HepG2 (cell line): ENCODE measurements around the gene PDGFB. TPM values are rescaled to one million over a fixed set of nuclear protein-coding genes. Genes with fewer than 3 reads are reported as not detected.

Experiments used
- ATAC-seq: fragments of 200-7000 bp; cut with Tn5 transposase; 3 replicates; pipeline ENCODE4 v1.9.1; 2020; ENCODE audit warnings: mild to moderate bottlenecking, moderate library complexity
- BruUV-seq: library from RNA; stranded (reverse); fragments of 400-500 nt; replicated peaks from 2 replicates; lab custom pipeline; 2021; lab: Mats Ljungman, UMichigan
- CTCF ChIA-PET: fragments of 300-600 bp; formaldehyde crosslinking; extraction: SDS; loops from one replicate; lab custom pipeline; 2021; ENCODE audit warnings: low total read pairs, inconsistent platforms, low intra/inter-chr PET ratio; lab: Yijun Ruan, JAX
- POLR2A ChIA-PET: fragments of 350-600 bp; sonication (Branson Sonifier 250); formaldehyde crosslinking; loops from one replicate; lab custom pipeline; 2020; ENCODE audit warnings: antibody characterized with exemption, inconsistent platforms; lab: Yijun Ruan, JAX
- DNase-seq: peaks from one replicate; pipeline ENCODE4 v3.0.0-alpha.2; 2015; ENCODE audit warnings: low spot score
- FAIRE-seq: peaks from 3 replicates; lab custom pipeline; 2011; peaks lifted over from hg19 to GRCh38; lab: Jason Lieb, UNC
- H2AFZ ChIP-seq: one replicate; pipeline ENCODE4 v1.6.1; 2011; ENCODE audit warnings: low read length, inconsistent platforms
- H3K27ac ChIP-seq: fragments of 300-600 bp; 3 replicates; pipeline ENCODE4 v1.8.0; 2011; ENCODE audit warnings: mixed run types, mild to moderate bottlenecking, mixed read lengths, low read length, inconsistent platforms; ENCODE audit not compliant: insufficient read depth; ENCODE audit errors: extremely low read length
- H3K27me3 ChIP-seq, 2 experiments: fragments of 200-600 bp in 1 of 2; 2 replicates in 1 of 2; 3 replicates in 1 of 2; pipeline versions ENCODE4 v1.6.0 to v1.8.0; 2011; ENCODE audit warnings: low read length in 2 of 2, mild to moderate bottlenecking in 2 of 2, moderate library complexity in 2 of 2, inconsistent platforms in 1 of 2; ENCODE audit not compliant: insufficient read depth in 2 of 2, control insufficient read depth in 1 of 2
- H3K36me3 ChIP-seq, 2 experiments: fragments of 200-600 bp in 1 of 2; replicated peaks in 1 of 2; 2 replicates in 1 of 2; 3 replicates in 1 of 2; pipeline versions ENCODE4 v1.5.1 to v1.8.0; 2011; ENCODE audit warnings: low read length in 2 of 2, inconsistent platforms in 1 of 2; ENCODE audit not compliant: insufficient read depth in 2 of 2, control insufficient read depth in 1 of 2
- H3K4me1 ChIP-seq: 2 replicates; pipeline ENCODE4 v1.5.1; 2012; ENCODE audit warnings: low read length, inconsistent platforms; ENCODE audit not compliant: insufficient read depth
- H3K4me2 ChIP-seq: 2 replicates; pipeline ENCODE4 v1.6.0; 2011; ENCODE audit warnings: low read depth, low read length, inconsistent platforms
- H3K4me3 ChIP-seq, 3 experiments: fragments of 200-600 bp in 1 of 3; sonication (generic), shearing (Covaris generic) in 1 of 3; replicated peaks in 1 of 3; 2 replicates each; pipeline ENCODE4 v1.5.1; 2011 to 2016; ENCODE audit warnings: low read length in 3 of 3, inconsistent platforms in 2 of 3, low read depth in 2 of 3, mild to moderate bottlenecking in 2 of 3, control low read depth in 1 of 3, mixed read lengths in 1 of 3; ENCODE audit not compliant: insufficient read depth in 1 of 3
- H3K79me2 ChIP-seq: one replicate; pipeline ENCODE4 v1.6.1; 2011; ENCODE audit warnings: low read length, inconsistent platforms; ENCODE audit not compliant: insufficient read depth
- H3K9ac ChIP-seq: 2 replicates; pipeline ENCODE4 v1.6.0; 2011; ENCODE audit warnings: mild to moderate bottlenecking, low read depth, low read length, inconsistent platforms; ENCODE audit not compliant: insufficient read depth
- H3K9me3 ChIP-seq: 2 replicates; pipeline ENCODE4 v1.5.1; 2012; ENCODE audit warnings: mild to moderate bottlenecking, low read length
- H4K20me1 ChIP-seq: 2 replicates; pipeline ENCODE4 v1.6.0; 2011; ENCODE audit warnings: inconsistent platforms, mild to moderate bottlenecking, low read length, moderate library complexity; ENCODE audit not compliant: insufficient read depth
- MIXL1 ChIP-seq: IDR thresholded peaks from 2 replicates; pipeline ENCODE4 v1.6.1; 2016
- NFIC ChIP-seq: IDR thresholded peaks from 2 replicates; pipeline ENCODE4 v1.6.1; 2012; ENCODE audit warnings: mild to moderate bottlenecking, low read length, inconsistent platforms
- ZNF501 ChIP-seq: sonication (generic); formaldehyde crosslinking; IDR thresholded peaks from 2 replicates; pipeline ENCODE4 v1.5.1; 2020; ENCODE audit warnings: mild to moderate bottlenecking, moderate library complexity, missing genetic modification reagents
- ZNF577 ChIP-seq: sonication (generic); formaldehyde crosslinking; IDR thresholded peaks from 2 replicates; pipeline ENCODE4 v1.4.0; 2020; ENCODE audit warnings: mild to moderate bottlenecking, low read depth, missing genetic modification reagents, borderline replicate concordance
- ZNF720 ChIP-seq: sonication (generic); formaldehyde crosslinking; IDR thresholded peaks from 2 replicates; pipeline ENCODE4 v1.4.0; 2020; ENCODE audit warnings: missing genetic modification reagents
- WGBS: methylation state at CpG from one replicate; pipeline ENCODE4 v1.1.6; 2017; ENCODE audit warnings: low lambda C conversion rate; 5-methylcytosine and 5-hydroxymethylcytosine counted together
- in situ Hi-C: cut with HindIII; loops from 2 replicates; pipeline ENCODE4 v1.10.0; 2017; ENCODE audit warnings: low pct_unique_long_range_greater_than_20kb; ENCODE audit not compliant: extremely low pct_ligation_motif_present
- intact Hi-C: fragments of 100-400 bp; cut with micrococcal nuclease; formaldehyde crosslinking; loops from one replicate; pipeline ENCODE4 v1.10.0; 2022; ENCODE audit not compliant: unreplicated experiment
- polyA plus RNA-seq, 8 experiments: library from polyadenylated mRNA; depleted of rRNA in 3 of 8; stranded (reverse) in 7 of 8; unstranded in 1 of 8; fragments of >200 nt; fragmentation: Illumina TruSeq in 4 of 8; extraction: Trizol in 4 of 8; gene quantifications; 2 replicates each; pipeline versions ENCODE4 v1.2.1 to v1.2.3, GENCODE V29; 2011 to 2016; ENCODE audit warnings: low read depth in 4 of 8, missing spikeins in 1 of 8, mixed read lengths in 1 of 8; ENCODE audit not compliant: insufficient read depth in 1 of 8
- total RNA-seq, 5 experiments: library from RNA; depleted of rRNA; stranded (reverse); fragments of >200 nt; fragmentation: Illumina TruSeq; extraction: Trizol; gene quantifications; 2 replicates each; pipeline ENCODE4 v1.2.3, GENCODE V29; 2016; ENCODE audit warnings: low read depth in 1 of 5
- TF ChIP-seq, protein P1 (sequence below): sonication (generic); formaldehyde crosslinking; IDR thresholded peaks from 2 replicates; pipeline ENCODE4 v1.4.0; 2020; ENCODE audit warnings: missing genetic modification reagents; ENCODE audit errors: not compliant biosample characterization
- TF ChIP-seq, protein P2 (sequence below): sonication (generic); formaldehyde crosslinking; IDR thresholded peaks from 2 replicates; pipeline ENCODE4 v1.4.0; 2020; ENCODE audit warnings: mild to moderate bottlenecking, low read depth, missing genetic modification reagents
- TF ChIP-seq, protein P3 (sequence below): sonication (generic); formaldehyde crosslinking; IDR thresholded peaks from 2 replicates; pipeline ENCODE4 v1.4.0; 2020; ENCODE audit warnings: missing genetic modification reagents

Gene PDGFB
- total and polyA plus RNA-seq, 2 of the 13 experiments (the other 11 are each of a cell fraction or from before 2014, with no cell fraction given): 1.4 to 10.1 TPM

DNA sequence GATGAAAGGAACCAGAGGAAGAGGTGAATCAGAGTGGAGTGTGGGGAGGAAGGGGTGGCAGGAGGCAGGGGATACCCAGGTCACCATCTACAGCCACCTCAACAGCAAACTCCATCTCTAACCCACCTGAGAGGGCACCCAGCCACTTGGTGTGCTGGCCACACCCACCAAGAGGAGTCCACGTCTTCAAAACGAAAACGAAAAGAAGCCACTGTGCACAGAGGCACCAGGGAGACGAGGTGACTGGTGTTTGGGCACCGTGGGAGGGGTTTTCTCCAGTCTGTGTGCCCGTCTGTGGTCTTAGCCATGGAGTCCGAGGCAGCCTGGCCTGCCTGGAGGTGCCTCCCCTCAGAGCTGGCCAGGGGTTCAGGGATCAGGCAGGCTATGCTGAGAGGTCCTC lies 20.2 kb downstream of the PDGFB start:
- Histone ChIP-seq H3K79me2 (no peaks in the 10 kb centered on the region), H3K4me3 (no peak overlapping the region), H3K4me2 (no peak overlapping the region), H3K27me3 (no peaks in the 10 kb centered on the region), H3K9me3 (no peaks in the 10 kb centered on the region), H4K20me1 (peaks cover 4% of the 10 kb centered on the region; the same call in 1 of the 2 replicates), H3K36me3 (peaks cover 7 to 31% of the 10 kb centered on the region in 2 experiments; a peak in 4 of 5 replicates), H3K4me1 (peaks cover 1% of the 10 kb centered on the region; the same call in 1 of the 2 replicates), H3K9ac (no peak overlapping the region), H3K27ac (no peak overlapping the region), H2AFZ (no peak overlapping the region)
- intact Hi-C loops: no loop called here
- WGBS: 97% methylated on average over 6 of the region's 7 CpGs
- FAIRE-seq (no peak), ATAC-seq (no peak), DNase-seq (no peak)
- BruUV-seq: no TSS peak
- TF ChIP-seq ZNF577 (CRISPR knock-in tag): no peak
- TF ChIP-seq, protein P1, sequence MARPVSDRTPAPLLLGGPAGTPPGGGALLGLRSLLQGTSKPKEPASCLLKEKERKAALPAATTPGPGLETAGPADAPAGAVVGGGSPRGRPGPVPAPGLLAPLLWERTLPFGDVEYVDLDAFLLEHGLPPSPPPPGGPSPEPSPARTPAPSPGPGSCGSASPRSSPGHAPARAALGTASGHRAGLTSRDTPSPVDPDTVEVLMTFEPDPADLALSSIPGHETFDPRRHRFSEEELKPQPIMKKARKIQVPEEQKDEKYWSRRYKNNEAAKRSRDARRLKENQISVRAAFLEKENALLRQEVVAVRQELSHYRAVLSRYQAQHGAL (CRISPR knock-in tag): no peak
- TF ChIP-seq, protein P2, sequence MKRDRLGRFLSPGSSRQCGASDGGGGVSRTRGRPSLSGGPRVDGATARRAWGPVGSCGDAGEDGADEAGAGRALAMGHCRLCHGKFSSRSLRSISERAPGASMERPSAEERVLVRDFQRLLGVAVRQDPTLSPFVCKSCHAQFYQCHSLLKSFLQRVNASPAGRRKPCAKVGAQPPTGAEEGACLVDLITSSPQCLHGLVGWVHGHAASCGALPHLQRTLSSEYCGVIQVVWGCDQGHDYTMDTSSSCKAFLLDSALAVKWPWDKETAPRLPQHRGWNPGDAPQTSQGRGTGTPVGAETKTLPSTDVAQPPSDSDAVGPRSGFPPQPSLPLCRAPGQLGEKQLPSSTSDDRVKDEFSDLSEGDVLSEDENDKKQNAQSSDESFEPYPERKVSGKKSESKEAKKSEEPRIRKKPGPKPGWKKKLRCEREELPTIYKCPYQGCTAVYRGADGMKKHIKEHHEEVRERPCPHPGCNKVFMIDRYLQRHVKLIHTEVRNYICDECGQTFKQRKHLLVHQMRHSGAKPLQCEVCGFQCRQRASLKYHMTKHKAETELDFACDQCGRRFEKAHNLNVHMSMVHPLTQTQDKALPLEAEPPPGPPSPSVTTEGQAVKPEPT (CRISPR knock-in tag): no peak
- no peak for TF ChIP-seq MIXL1 (CRISPR knock-in tag)
- TF ChIP-seq, protein P3, sequence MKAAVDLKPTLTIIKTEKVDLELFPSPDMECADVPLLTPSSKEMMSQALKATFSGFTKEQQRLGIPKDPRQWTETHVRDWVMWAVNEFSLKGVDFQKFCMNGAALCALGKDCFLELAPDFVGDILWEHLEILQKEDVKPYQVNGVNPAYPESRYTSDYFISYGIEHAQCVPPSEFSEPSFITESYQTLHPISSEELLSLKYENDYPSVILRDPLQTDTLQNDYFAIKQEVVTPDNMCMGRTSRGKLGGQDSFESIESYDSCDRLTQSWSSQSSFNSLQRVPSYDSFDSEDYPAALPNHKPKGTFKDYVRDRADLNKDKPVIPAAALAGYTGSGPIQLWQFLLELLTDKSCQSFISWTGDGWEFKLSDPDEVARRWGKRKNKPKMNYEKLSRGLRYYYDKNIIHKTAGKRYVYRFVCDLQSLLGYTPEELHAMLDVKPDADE (CRISPR knock-in tag): no peak
- TF ChIP-seq NFIC: no peak
- TF ChIP-seq ZNF501 (CRISPR knock-in tag): no peak
- no peak for TF ChIP-seq ZNF720 (CRISPR knock-in tag)
- POLR2A ChIA-PET: no interaction called here
- CTCF ChIA-PET: no interaction called here
- in situ Hi-C loops: no loop called here
